GM19438 (cell line): ENCODE measurements around the gene KRT83.
"Not testable (repeated sequence)": the region's sequence is repeated elsewhere in the genome, so short reads cannot be mapped to it uniquely, and the experiment has no call there.

ENCODE experiments used
- ATAC-seq: cut with Tn5 transposase; IDR thresholded peaks from one replicate; pipeline ENCODE4 v1.9.1; 2021; ENCODE audit warnings: low read depth; ENCODE audit not compliant: unreplicated experiment

Gene KRT83

DNA sequence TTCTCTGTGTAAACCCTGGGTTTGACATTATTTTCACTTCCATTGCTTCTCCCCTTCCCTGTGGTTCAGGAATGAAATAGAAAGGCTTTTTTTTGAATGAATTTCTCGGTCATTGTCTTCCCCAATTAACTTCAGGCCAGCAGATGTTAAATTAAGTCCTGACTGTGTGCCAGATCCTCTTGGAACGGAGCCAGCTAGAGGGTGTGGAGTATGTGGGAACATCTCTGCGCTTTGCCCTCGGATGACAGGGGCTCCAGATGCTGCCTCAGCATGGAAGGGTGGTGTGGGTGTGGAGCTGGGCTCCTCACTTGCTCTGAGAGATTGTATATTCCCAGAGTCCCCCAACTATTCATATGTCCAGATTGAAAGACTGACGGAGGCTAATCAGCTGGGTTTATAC lies 33.0 kb upstream of the KRT83 start:
- no peak for ATAC-seq

GRCh38 chr12:52353766-52354165 lies 32.6 kb upstream of the KRT83 start:
- ATAC-seq = no peak

DNA sequence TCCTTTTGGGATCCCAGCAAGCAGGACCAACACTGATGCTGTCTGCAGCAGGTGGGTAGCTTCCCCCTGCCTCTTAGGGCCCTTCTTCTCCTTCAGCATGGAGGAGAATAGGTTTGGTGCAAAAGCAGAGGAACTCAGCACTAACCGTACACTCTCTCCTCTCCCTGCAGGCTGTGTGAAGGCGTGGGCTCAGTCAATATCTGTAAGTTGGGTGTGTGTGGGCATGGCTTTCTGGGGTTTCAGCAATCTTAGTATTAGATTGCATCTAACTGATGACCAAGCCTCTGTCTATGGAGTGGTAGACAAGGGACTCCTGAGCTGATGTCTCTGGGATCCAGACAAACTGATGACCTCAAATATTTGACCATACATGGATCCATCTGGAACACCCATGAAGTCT lies 31.8 kb upstream of the KRT83 start:
- no peak for ATAC-seq

DNA sequence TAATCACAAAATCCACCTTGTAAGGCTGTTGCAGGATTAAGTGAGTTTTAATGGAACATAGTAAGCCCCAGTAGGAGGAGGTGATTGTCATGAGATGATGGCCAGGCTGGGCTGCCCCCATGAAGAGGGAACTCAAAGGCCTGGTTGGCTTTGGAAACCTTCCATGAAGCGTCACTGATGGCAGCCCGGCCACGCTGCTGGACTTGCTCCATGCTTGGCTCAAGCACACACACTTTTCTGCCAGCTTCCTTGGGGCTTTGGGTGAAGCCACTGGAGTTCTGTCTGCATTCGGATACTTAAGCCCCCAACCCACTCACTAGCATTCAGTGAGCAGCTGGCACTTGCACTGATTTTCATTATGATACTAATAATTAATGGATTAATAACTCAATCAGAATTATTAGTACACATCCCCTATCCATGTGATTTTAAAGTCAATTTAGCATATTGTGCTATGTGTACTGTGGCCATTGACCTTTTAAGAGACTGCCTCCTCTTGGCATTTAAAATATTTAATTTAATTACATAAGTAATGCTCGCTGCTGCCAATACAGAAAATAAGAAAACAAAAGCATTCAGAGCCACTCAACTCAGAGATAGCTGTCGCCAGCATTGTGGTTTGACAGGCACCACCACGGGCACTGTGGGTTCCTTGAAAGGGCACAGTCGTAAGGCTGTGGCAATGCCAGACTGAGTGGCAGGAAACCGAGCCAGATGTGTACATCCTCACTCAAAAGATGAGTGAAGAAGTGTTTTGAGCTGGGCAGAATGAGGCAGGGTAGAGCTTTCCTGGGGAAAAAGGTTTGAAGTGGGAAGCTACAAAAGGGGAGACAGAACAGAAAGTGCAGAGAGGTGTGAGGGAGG lies 30.2 kb upstream of the KRT83 start:
- ATAC-seq = no peak

DNA sequence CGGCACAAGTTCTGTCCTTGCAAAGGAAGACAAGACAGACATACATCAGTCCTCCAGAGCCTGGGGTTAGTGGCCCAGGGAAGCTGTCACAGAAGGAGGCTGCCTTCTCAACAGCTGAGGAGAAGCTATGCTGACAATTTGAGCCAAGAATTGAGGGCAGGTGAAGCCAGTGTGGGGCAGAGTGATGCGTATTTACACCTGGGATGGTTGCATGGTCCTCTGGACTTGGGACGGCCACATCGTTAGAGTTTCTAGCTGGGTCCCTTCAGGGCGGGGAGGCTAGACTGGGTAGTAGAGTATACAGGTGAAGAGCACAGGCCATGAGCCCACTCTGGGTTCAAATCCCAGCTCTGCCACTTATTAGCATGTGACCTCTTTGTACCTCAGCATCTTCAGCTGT lies 29.6 kb upstream of the KRT83 start:
- no peak for ATAC-seq

DNA sequence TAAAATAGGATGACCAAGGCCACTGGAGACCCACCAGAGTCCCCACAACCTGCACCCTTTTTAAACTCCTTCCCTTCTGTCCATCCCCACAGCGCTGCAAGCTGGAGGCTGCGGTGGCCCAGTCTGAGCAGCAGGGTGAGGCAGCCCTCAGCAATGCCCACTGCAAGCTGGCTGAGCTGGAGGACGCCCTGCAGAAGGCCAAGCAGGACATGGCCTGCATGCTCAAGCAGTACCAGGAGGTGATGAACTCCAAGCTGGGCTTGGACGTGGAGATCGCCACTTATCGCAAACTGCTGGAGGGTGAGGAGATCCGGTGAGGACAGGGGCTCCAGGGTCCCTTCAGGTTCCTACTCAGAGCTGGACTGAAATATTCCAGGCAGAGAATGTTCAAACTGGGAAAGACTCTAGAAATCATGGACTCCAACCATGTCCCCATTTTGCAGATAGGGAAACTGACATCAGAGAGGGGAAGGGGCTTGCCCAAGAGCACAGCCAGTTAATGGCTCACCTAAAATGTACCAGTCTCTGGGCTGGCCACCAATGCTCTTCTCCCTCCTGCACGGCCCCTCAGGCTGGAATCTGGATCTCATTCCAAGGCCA lies 28.9 kb upstream of the KRT83 start:
- ATAC-seq = no peak

GRCh38 chr12:52349196-52349595 lies 28.0 kb upstream of the KRT83 start:
- ATAC-seq = no peak

- ATAC-seq = no peak
Observed at GRCh38 chr12:52347551-52348510, 26.6 kb upstream of the KRT83 start.

- ATAC-seq = no peak
Observed at GRCh38 chr12:52347016-52347415, 25.8 kb upstream of the KRT83 start.

DNA sequence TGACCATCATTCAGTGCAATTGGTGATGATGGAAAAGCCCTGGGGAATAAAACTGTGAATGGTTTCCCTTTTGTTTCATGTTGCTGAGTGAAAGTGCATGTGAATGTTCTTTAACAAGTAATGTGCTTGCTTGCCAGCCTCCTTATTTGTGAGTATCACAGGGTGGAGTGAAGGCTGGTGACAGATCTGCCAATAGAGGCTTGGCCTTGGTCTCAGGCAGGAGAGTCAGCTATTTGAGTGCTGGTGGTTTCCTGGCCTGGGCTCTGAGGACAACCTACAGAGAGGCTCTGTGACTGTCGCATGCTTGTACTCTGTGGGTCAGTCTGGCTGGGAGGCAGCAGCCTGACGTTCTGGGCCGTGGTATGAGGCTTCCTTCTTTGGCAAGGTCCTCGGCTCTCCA lies 25.4 kb upstream of the KRT83 start:
- ATAC-seq = no peak

GRCh38 chr12:52345041-52345440 lies 23.8 kb upstream of the KRT83 start:
- ATAC-seq = not testable (repeated sequence)

DNA sequence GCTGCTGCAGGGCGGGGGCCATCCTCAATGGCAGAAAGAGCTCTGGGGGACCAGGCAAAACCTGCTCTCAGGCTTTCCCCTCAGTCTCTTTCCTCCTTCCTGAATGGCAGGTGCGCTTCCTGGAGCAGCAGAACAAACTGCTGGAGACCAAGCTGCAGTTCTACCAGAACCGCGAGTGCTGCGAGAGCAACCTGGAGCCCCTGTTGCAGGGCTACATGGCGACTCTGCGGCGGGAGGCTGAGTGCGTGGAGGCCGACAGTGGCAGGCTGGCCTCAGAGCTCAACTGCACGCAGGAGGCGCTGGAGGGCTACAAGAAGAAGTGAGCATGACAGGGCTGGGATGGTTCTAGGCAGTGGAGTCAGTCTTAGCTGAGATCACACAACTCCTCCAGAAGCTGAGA lies 22.9 kb upstream of the KRT83 start:
- ATAC-seq = no peak

DNA sequence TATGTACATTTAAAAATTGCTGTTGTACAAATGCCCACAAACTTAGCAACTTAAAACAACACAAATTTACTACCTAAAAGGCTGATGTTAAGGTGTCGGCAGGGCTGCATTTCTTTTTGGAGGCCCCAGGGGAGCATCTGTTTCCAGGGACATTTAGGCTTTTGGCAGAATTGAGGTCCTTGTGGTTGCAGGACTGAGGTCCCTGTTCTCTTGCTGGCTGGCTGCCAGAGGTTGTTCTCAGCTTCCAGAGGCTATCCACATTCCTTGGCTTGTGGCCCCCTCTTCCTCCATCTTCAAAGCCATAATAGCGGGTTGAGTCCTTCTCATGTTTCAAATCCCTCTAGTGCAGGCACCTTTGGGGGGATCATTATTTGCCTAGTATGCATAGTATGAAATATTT lies 22.4 kb upstream of the KRT83 start:
- no peak for ATAC-seq

- ATAC-seq = no peak
Observed at GRCh38 chr12:52342781-52343490, 21.7 kb upstream of the KRT83 start.

GRCh38 chr12:52341066-52341580 lies 19.9 kb upstream of the KRT83 start:
- no peak for ATAC-seq

DNA sequence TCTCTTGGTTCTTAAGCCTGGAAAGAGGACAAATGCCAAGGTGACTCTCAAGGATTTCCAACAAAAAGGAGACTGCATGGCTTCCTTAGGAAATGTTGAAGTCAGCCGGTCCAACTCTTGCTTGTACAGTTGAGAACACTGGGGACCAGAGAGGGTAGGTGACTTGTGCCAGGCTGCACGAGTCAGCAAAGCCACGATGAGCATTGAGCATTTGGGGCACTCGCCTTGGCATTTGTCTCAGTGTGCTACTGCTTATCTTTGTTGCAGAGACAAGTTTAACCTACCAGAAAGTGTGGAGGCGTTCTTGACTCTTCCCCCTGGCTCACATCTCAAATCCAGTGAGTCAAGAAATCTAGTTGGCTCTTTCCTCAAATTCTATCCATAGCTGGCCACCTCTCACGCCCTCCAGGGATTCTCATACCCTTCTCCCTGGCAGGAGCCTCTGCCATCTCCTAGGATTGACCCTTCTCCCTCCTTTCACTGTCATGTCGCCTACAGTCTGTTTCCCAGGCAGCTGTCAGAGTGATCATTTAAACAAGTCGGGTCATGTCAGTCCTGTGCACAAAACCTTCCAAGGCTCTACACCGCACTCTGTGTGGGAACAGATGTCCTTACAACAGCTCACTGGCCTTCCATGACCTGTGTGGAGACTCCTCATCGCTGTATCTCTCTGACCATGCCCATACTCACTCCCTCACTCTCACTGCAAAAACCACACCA lies 17.2 kb upstream of the KRT83 start:
- no peak for ATAC-seq

DNA sequence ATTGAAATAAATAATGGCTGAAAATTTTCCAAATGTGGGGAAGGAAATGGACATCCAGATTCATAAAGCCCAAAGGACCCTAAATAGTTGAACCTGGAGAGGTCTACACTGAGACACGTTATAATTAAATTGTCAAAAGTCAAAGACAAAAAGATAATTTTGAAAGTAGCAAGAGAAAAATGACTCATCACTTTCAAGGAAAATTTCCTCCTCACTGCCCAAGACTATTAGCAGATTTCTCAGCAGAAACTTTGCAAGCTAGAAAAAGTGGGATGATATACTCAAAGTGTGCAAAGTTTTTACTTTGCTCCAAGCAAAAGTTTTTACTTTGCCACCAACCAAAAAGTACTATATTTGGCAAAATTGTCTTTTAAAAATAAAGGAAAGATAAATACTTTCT lies 15.9 kb upstream of the KRT83 start:
- no peak for ATAC-seq

- ATAC-seq = no peak
Observed at GRCh38 chr12:52336641-52337040, 15.4 kb upstream of the KRT83 start.

DNA sequence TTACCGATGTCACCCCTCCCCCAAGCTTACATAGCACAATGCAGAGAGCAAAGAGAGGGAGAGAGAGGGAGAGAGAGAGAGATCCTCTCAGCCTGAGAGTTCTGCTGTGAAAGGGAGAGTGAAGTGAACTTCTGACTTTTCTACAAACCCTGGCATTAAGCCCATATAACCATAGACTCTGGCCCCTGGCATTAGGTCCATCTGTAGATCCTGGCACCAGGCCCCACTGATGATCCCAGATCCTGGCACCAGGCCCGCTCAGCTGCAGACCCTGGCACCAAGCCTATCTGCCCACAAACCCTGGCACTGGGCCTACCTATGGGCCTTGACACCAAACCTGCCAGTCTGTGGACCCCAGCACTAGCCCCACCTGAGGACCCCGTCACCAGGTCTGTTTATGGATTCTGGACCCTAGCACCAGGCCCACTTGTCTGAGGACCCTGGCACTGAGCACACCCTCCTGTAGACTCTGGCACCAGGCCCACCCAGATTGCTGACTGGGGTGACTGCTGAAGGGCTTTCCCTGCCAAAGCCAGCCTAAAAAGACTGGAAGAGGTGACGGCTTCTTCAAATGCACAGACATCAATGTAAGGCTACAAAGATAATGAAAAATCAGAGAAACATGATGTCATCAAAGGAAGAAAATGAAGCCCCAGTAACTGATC lies 14.5 kb upstream of the KRT83 start:
- ATAC-seq = no peak
